K562 (cell line): ENCODE measurements around the gene SDC3. TPM values are rescaled to one million over a fixed set of nuclear protein-coding genes. Genes with fewer than 3 reads are reported as not detected.

Experiments used
- ATAC-seq: fragments of 200-7000 bp; cut with Tn5 transposase; 3 replicates; pipeline ENCODE4 v1.9.1; 2020; ENCODE audit warnings: moderate library complexity
- BruUV-seq: library from RNA; stranded (reverse); fragments of 400-500 nt; replicated peaks from 2 replicates; lab custom pipeline; 2021; lab: Mats Ljungman, UMichigan
- CTCF ChIA-PET: fragments of 300-600 bp; formaldehyde crosslinking; extraction: SDS; loops from one replicate; lab custom pipeline; 2021; ENCODE audit warnings: low intra/inter-chr PET ratio; lab: Yijun Ruan, JAX
- POLR2A ChIA-PET: fragments of 300-600, 350-650 bp; sonication (Branson Sonifier 250); formaldehyde crosslinking; extraction: SDS; loops from one replicate; lab custom pipeline; 2021; ENCODE audit warnings: antibody characterized with exemption, inconsistent platforms; lab: Yijun Ruan, JAX
- DNase-seq, 4 experiments: peaks; one replicate each; pipeline versions ENCODE4 v3.0.0 to v3.0.0-alpha.2; 2011 to 2018; ENCODE audit warnings: low spot score in 3 of 4, mixed read lengths in 3 of 4; ENCODE audit errors: extremely low read depth in 1 of 4
- FAIRE-seq: peaks from 2 replicates; lab custom pipeline; 2011; peaks lifted over from hg19 to GRCh38; lab: Jason Lieb, UNC
- H2AFZ ChIP-seq: 2 replicates; pipeline ENCODE4 v1.6.0; 2011; ENCODE audit warnings: low read depth, low read length, control low read depth, inconsistent platforms
- H3K27ac ChIP-seq: fragments of 200-600 bp; 3 replicates; pipeline ENCODE4 v1.8.0; 2011; ENCODE audit warnings: low read depth, mild to moderate bottlenecking, control low read depth, inconsistent platforms, low read length, moderate library complexity, mixed read lengths; ENCODE audit errors: extremely low read depth
- H3K27me3 ChIP-seq, 2 experiments: fragments of 300-600 bp in 1 of 2; 2 replicates in 1 of 2; 3 replicates in 1 of 2; pipeline versions ENCODE4 v1.6.0 to v1.8.0; 2011; ENCODE audit warnings: inconsistent platforms in 2 of 2, low read length in 2 of 2, mild to moderate bottlenecking in 1 of 2, mixed read lengths in 1 of 2, moderate library complexity in 1 of 2; ENCODE audit not compliant: control insufficient read depth in 2 of 2, insufficient read depth in 2 of 2
- H3K36me3 ChIP-seq: fragments of 300-600 bp; 3 replicates; pipeline ENCODE4 v1.8.0; 2011; ENCODE audit warnings: mild to moderate bottlenecking, low read length, inconsistent platforms; ENCODE audit not compliant: control insufficient read depth, insufficient read depth
- H3K4me1 ChIP-seq, 2 experiments: fragments of 200-600 bp in 1 of 2; replicated peaks in 1 of 2; 2 replicates in 1 of 2; 3 replicates in 1 of 2; pipeline versions ENCODE4 v1.5.1 to v1.8.0; 2011; ENCODE audit warnings: inconsistent platforms in 2 of 2, low read length in 2 of 2, mild to moderate bottlenecking in 1 of 2, mixed read lengths in 1 of 2, moderate library complexity in 1 of 2; ENCODE audit not compliant: control insufficient read depth in 2 of 2, insufficient read depth in 2 of 2
- H3K4me2 ChIP-seq: 2 replicates; pipeline ENCODE4 v1.6.1; 2011; ENCODE audit warnings: low read length, control low read depth, inconsistent platforms, mixed read lengths; ENCODE audit not compliant: insufficient read depth
- H3K4me3 ChIP-seq: fragments of 200-600 bp; sonication (generic), shearing (Covaris generic); 2 replicates; pipeline ENCODE4 v1.5.1; 2016; ENCODE audit warnings: control low read depth, inconsistent platforms
- H3K79me2 ChIP-seq: fragments of 200-600 bp; 3 replicates; pipeline ENCODE4 v1.8.0; 2011; ENCODE audit warnings: low read length, inconsistent platforms; ENCODE audit not compliant: control insufficient read depth, insufficient read depth
- H3K9ac ChIP-seq, 2 experiments: 2 replicates each; pipeline versions ENCODE4 v1.6.0 to v1.6.1; 2011; ENCODE audit warnings: low read depth in 2 of 2, low read length in 2 of 2, control low read depth in 1 of 2, inconsistent platforms in 1 of 2, mild to moderate bottlenecking in 1 of 2, mixed read lengths in 1 of 2; ENCODE audit not compliant: insufficient read depth in 1 of 2
- H3K9me1 ChIP-seq: one replicate; pipeline ENCODE4 v1.6.0; 2011; ENCODE audit warnings: inconsistent platforms, mild to moderate bottlenecking, low read length, moderate library complexity; ENCODE audit not compliant: control insufficient read depth, insufficient read depth
- H3K9me3 ChIP-seq: replicated peaks from 2 replicates; pipeline ENCODE4 v1.5.1; 2011; ENCODE audit warnings: low read depth, low read length, inconsistent platforms; ENCODE audit not compliant: control insufficient read depth, insufficient read depth
- H4K20me1 ChIP-seq: replicated peaks from 2 replicates; pipeline ENCODE4 v1.6.1; 2011; ENCODE audit warnings: low read length, inconsistent platforms, mixed read lengths; ENCODE audit not compliant: control insufficient read depth, insufficient read depth
- EGR1 ChIP-seq: fragments of 450-650 bp; conservative IDR thresholded peaks from 2 replicates; pipeline ENCODE4 v1.6.1; 2017; ENCODE audit warnings: mild to moderate bottlenecking
- EHMT2 ChIP-seq: fragments of 450-650 bp; IDR thresholded peaks from 2 replicates; pipeline ENCODE4 v1.6.1; 2018; ENCODE audit warnings: antibody characterized with exemption
- MCM3 ChIP-seq: fragments of 450-650 bp; IDR thresholded peaks from 2 replicates; pipeline ENCODE4 v1.6.1; 2016
- TCFL5 ChIP-seq: fragments of 250-450 bp; sonication (Bioruptor Pico); conservative IDR thresholded peaks from 2 replicates; pipeline ENCODE4 v1.6.1; 2021; ENCODE audit warnings: mild to moderate bottlenecking, moderate library complexity, matching md5 sums
- ZBTB26 ChIP-seq: fragments of 450-650 bp; formaldehyde crosslinking; IDR thresholded peaks from 2 replicates; pipeline ENCODE4 v1.4.0; 2022; ENCODE audit warnings: missing genetic modification characterization
- WGBS: fragments of 100-300 bp; shearing (Covaris generic); methylation state at CpG from one replicate; pipeline ENCODE4 v1.1.6; 2016; ENCODE audit warnings: low coverage, mixed read lengths; ENCODE audit not compliant: insufficient coverage; ENCODE audit errors: missing lambda C conversion rate; 5-methylcytosine and 5-hydroxymethylcytosine counted together
- in situ Hi-C: fragments of 300-500 bp; cut with MboI; formaldehyde crosslinking; loops from 4 replicates; pipeline ENCODE4 v1.15.0; 2018; ENCODE audit warnings: inconsistent platforms, mixed read lengths
- intact Hi-C: fragments of 100-400 bp; cut with micrococcal nuclease; formaldehyde crosslinking; loops from 2 replicates; pipeline ENCODE4 v1.14.2; 2022
- polyA plus RNA-seq, 8 experiments: library from polyadenylated mRNA; depleted of rRNA in 4 of 8; stranded (reverse) in 5 of 8; unstranded in 3 of 8; fragments of >200 nt; fragmentation: Nextera tagmentation in 2 of 8; fragmentation: Illumina TruSeq in 1 of 8; extraction: Ambion mirVana in 2 of 8; extraction: Trizol in 1 of 8; gene quantifications; 2 replicates each; pipeline versions ENCODE4 v1.2.1 to v1.2.3, GENCODE V29; 2011 to 2014; ENCODE audit warnings: inconsistent platforms in 1 of 8, missing spikeins in 1 of 8
- total RNA-seq, 7 experiments: library from RNA; depleted of rRNA in 6 of 7; stranded (reverse); fragments of >200 nt in 6 of 7; fragmentation: Illumina TruSeq in 2 of 7; extraction: Trizol in 2 of 7; gene quantifications; 2 replicates each; pipeline versions ENCODE4 v1.2.1 to v1.2.3, GENCODE V29; 2011 to 2021; ENCODE audit warnings: low replicate concordance in 1 of 7

The SDC3 gene
- total and polyA plus RNA-seq, 9 of the 15 experiments (the other 6 are each of a cell fraction or from before 2014, with no cell fraction given) = 0.38 to 44.1 (median 12.1) TPM

GRCh38 chr1:30839827-30840359, 68.7 kb downstream of the SDC3 start:
- no peak for ATAC-seq
- no peaks in the 10 kb centered on the region for H3K9me1 ChIP-seq
- TF ChIP-seq EGR1 (peak; percentile 70), ZBTB26 (CRISPR knock-in tag) (0 out of 2 replicates have a peak, but pooled peaks have one; percentile 66), TCFL5 (no peak), MCM3 (0 out of 2 replicates have a peak, but pooled peaks have one; percentile 12), EHMT2 (0 out of 2 replicates have a peak, but pooled peaks have one; percentile 52)
- H3K79me2 ChIP-seq = no peaks in the 10 kb centered on the region
- H3K4me1 ChIP-seq = peaks cover 0 to 6% of the 10 kb centered on the region in 2 experiments; a peak in 4 of 5 replicates
- in situ Hi-C loops (no loop called here), intact Hi-C loops (no loop called here)
- FAIRE-seq = no peak
- BruUV-seq = no TSS peak
- WGBS = 0% methylated on average over 3 of the region's 3 CpGs
- H3K4me2 ChIP-seq = no peak overlapping the region
- H3K4me3 ChIP-seq = no peak overlapping the region
- ChIA-PET CTCF (no interaction called here), POLR2A (interaction anchor here (2.2 kb wide), 1 partner anchor 16 kb away, joined by 13 read pairs; no protein-coding TSS in a partner anchor)
- no peak overlapping the region for H3K27ac ChIP-seq
- no peak for DNase-seq
- H3K9me3 ChIP-seq = no peaks in the 10 kb centered on the region
- no peaks in the 10 kb centered on the region for H3K36me3 ChIP-seq
- H3K27me3 ChIP-seq = peaks cover 42 to 46% of the 10 kb centered on the region in 2 experiments
- H2AFZ ChIP-seq = no peak overlapping the region
- H3K9ac ChIP-seq = no peak overlapping the region
- 0 out of 2 replicates have a peak, but pooled peaks cover 4% of the 10 kb centered on the region for H4K20me1 ChIP-seq
